ENCODE data around the gene TMA7.

DNA sequence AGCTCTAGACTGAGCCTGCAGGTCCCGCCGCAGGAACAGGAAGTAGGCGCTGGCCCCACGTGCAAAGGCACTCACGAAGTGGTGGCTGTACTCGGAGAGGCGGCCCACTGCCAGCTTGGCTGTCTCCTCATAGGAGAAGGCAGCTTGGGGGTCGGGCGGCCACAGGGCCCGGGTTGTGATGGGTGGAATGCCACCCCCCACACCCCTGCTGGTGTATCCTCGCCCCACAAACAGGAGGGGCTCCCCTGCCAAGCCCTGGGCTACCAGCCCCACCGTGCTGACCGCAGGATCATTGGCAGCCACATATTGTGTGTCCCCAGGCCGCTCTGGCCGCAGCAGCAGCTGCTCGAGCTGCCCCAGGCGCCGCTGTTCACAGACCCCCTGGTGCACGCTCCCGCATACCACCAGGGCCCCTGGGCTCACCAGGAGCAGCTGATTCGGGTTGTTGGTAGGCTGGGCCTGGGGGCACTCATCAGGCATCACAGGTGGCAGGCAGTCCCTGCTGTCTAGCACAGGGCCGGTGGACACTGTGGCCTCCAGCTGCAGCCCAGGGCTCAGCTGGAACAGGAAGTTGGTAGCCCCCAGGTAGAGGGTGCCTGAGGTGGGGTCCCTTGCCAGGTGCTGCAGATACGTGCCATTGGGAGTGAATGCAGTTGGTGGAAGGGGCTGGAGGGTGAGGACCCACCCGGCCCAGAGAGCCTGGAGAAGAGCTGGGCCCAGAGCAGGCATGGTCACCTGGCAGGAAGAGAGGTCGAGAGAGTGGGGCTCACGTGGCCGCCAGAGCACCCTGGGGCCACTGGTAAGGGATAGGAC, 16.0 kb upstream of the TMA7 start:
- TF ChIP-seq, protein P1, sequence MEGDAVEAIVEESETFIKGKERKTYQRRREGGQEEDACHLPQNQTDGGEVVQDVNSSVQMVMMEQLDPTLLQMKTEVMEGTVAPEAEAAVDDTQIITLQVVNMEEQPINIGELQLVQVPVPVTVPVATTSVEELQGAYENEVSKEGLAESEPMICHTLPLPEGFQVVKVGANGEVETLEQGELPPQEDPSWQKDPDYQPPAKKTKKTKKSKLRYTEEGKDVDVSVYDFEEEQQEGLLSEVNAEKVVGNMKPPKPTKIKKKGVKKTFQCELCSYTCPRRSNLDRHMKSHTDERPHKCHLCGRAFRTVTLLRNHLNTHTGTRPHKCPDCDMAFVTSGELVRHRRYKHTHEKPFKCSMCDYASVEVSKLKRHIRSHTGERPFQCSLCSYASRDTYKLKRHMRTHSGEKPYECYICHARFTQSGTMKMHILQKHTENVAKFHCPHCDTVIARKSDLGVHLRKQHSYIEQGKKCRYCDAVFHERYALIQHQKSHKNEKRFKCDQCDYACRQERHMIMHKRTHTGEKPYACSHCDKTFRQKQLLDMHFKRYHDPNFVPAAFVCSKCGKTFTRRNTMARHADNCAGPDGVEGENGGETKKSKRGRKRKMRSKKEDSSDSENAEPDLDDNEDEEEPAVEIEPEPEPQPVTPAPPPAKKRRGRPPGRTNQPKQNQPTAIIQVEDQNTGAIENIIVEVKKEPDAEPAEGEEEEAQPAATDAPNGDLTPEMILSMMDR (conservative IDR thresholded peaks at IDR 0.05; ENCODE audit: low read length) = no peak
- no peak for TF ChIP-seq EZH2phosphoT487 (IDR thresholded peaks at IDR 0.05; ENCODE audit: borderline replicate concordance)
